NT2/D1 (cell line): ENCODE measurements around the gene TNK1.

Experiments used
- YY1 ChIP-seq: IDR thresholded peaks from 2 replicates; pipeline ENCODE4 v1.6.1; 2011; ENCODE audit not compliant: insufficient read length, insufficient read depth
- ZNF274 ChIP-seq: IDR thresholded peaks from 2 replicates; pipeline ENCODE4 v1.6.1; 2011; ENCODE audit warnings: mild to moderate bottlenecking, low read depth, low read length

DNA sequence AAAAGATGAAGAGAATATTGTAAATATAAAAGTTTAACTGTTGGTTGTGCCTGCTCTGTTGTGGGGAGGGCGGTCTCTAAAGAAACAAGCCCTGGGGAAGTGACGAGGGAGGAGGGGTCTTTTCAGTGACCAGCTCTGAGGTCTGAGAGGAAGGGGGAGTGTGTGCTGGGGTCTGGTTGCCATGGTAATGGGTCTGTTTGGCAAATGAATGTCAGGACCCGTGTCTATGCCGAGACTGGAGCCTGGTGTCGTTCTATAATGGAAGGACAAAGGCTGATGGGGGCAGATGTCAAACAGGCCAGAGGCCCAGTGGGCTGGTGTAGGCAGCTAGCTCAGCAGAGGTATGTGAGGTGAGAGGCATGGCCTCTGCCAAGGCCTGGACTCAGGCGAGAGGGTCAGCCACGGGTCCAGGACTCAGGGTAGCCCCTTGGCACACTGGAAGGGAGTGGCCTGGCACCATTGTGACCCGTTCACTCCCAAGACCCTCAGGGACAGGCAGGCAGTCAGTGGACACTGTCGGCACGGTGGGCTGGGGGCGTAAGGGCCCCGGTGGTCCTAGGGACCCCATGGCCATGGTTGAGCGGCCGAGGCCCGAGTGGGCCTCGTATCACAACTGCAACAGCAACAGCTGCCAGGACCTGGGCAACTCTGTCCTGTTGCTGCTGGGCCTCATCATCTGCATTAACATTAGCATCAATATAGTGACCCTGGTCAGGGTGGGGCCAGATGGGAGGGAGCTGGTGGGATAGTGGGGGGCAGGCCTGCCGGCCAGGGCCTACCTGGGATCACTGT is 39.1 kb downstream of the TNK1 start, which contains the start of gene SPEM1:
- TF ChIP-seq ZNF274 = no peak
- no peak for TF ChIP-seq YY1
